Activated CD4-positive, alpha-beta memory T cell treated with anti-CD3 and anti-CD28 coated beads, Interleukin-2, amount 10 ng/mL, durations not matched to agents 7 days and 5 days (primary cell): ENCODE measurements around the gene MAG. TPM values are rescaled to one million over a fixed set of nuclear protein-coding genes. Genes with fewer than 3 reads are reported as not detected.

ENCODE experiments used
- CTCF ChIA-PET: fragments of 350-600 bp; sonication (Branson Sonifier 250); formaldehyde crosslinking; loops from one replicate; lab custom pipeline; 2021; ENCODE audit warnings: antibody characterized with exemption, inconsistent platforms; lab: Charles Lee
- POLR2A ChIA-PET: fragments of 350-600 bp; sonication (Branson Sonifier 250); formaldehyde crosslinking; loops from one replicate; lab custom pipeline; 2021; ENCODE audit warnings: antibody characterized with exemption; lab: Charles Lee
- DNase-seq: peaks from one replicate; pipeline ENCODE4 v3.0.0-alpha.2; 2020
- H3K27ac Mint-ChIP-seq: one replicate; pipeline ENCODE4 v1.8.0; 2021; ENCODE audit warnings: mild to moderate bottlenecking, mixed read lengths
- H3K27me3 Mint-ChIP-seq: one replicate; pipeline ENCODE4 v1.8.0; 2021; ENCODE audit warnings: mixed read lengths
- H3K36me3 Mint-ChIP-seq: one replicate; pipeline ENCODE4 v1.8.0; 2021; ENCODE audit warnings: low read depth, mixed read lengths
- H3K4me1 Mint-ChIP-seq: one replicate; pipeline ENCODE4 v1.8.0; 2021; ENCODE audit warnings: mixed read lengths
- H3K4me3 Mint-ChIP-seq: one replicate; pipeline ENCODE4 v1.8.0; 2021; ENCODE audit warnings: mild to moderate bottlenecking, mixed read lengths
- H3K9me3 Mint-ChIP-seq: one replicate; pipeline ENCODE4 v1.8.0; 2021; ENCODE audit warnings: mixed read lengths
- total RNA-seq, 2 experiments: library from RNA; stranded (reverse); gene quantifications; one replicate each; pipeline ENCODE4 v1.2.3, GENCODE V29; 2021

Gene MAG
- total RNA-seq, 2 experiments from 2014 or later, result not detected

- CTCF ChIA-PET, result interaction anchor here (1.0 to 1.4 kb wide), 2 partner anchors 114 to 126 kb away, joined by 3 to 10 read pairs; partner anchors contain the start of gene FXYD7
Observed at GRCh38 chr19:35267818-35268535, 24.0 kb upstream of the MAG start.

GRCh38 chr19:35268536-35269437, 23.2 kb upstream of the MAG start, which contains the start of gene USF2:
USF2 (plus strand) TSS chr19:35268962; CDS start chr19:35269102, 140 bp downstream.
- CTCF ChIA-PET, result interaction anchor here (0.6 to 2.2 kb wide), 5 partner anchors 126 to 279 kb away, joined by 3 to 10 read pairs (median 3); partner anchors contain the start of gene FXYD7
- peaks cover 53% of the 10 kb centered on the region for H3K36me3 Mint-ChIP-seq
- no peaks in the 10 kb centered on the region for H3K27me3 Mint-ChIP-seq
- peaks cover 34% of the 10 kb centered on the region for H3K4me1 Mint-ChIP-seq
- DNase-seq, result peak; percentile 71
- H3K9me3 Mint-ChIP-seq, result no peaks in the 10 kb centered on the region
- peak within 1 kb of the TSS; percentile 88 for H3K27ac Mint-ChIP-seq
- peak within 1 kb of the TSS; percentile 91 for H3K4me3 Mint-ChIP-seq
- POLR2A ChIA-PET, result interaction anchor here (0.6 to 5.0 kb wide), 12 partner anchors 10 to 127 kb away, joined by 3 to 28 read pairs (median 5); partner anchors contain the start of genes FXYD5 and FXYD7

More at GRCh38 chr19:35267818-35268535, 24.0 kb upstream of the MAG start:
- POLR2A ChIA-PET, result interaction anchor here (0.6 to 5.0 kb wide), 11 partner anchors 11 to 132 kb away, joined by 3 to 28 read pairs (median 4); partner anchors contain the start of genes FXYD5 and FXYD7
- peak overlapping the region; percentile 88 for H3K27ac Mint-ChIP-seq
- peak overlapping the region; percentile 91 for H3K4me3 Mint-ChIP-seq
- H3K9me3 Mint-ChIP-seq, result no peaks in the 10 kb centered on the region
- H3K36me3 Mint-ChIP-seq, result peaks cover 45% of the 10 kb centered on the region
- peaks cover 31% of the 10 kb centered on the region for H3K4me1 Mint-ChIP-seq
- DNase-seq, result peak; percentile 79
- no peaks in the 10 kb centered on the region for H3K27me3 Mint-ChIP-seq

GRCh38 chr19:35269438-35270117, 22.4 kb upstream of the MAG start:
- peak; percentile 78 for DNase-seq
- ChIA-PET POLR2A (interaction anchor here (0.5 to 3.9 kb wide), 9 partner anchors 9 to 148 kb away, joined by 3 to 16 read pairs (median 4); partner anchors contain the start of genes FXYD5 and FXYD7), CTCF (interaction anchor here (0.6 to 2.2 kb wide), 5 partner anchors 116 to 279 kb away, joined by 3 to 6 read pairs (median 3); no protein-coding TSS in a partner anchor)
- H3K4me1 Mint-ChIP-seq, result peaks cover 32% of the 10 kb centered on the region
- H3K9me3 Mint-ChIP-seq, result no peaks in the 10 kb centered on the region
- peak overlapping the region; percentile 64 for H3K27ac Mint-ChIP-seq
- H3K27me3 Mint-ChIP-seq, result no peaks in the 10 kb centered on the region
- H3K36me3 Mint-ChIP-seq, result peaks cover 61% of the 10 kb centered on the region
- peak overlapping the region; percentile 66 for H3K4me3 Mint-ChIP-seq

- peaks cover 67% of the 10 kb centered on the region for H3K36me3 Mint-ChIP-seq
- ChIA-PET CTCF (interaction anchor here (0.8 to 2.2 kb wide), 4 partner anchors 76 to 199 kb away, joined by 3 to 6 read pairs (median 4); no protein-coding TSS in a partner anchor), POLR2A (interaction anchor here (0.8 to 1.4 kb wide), 2 partner anchors 8 to 127 kb away, joined by 4 to 6 read pairs; partner anchors contain the start of gene FXYD7)
- no peak for DNase-seq
- peak overlapping the region; percentile 40 for H3K27ac Mint-ChIP-seq
- H3K27me3 Mint-ChIP-seq, result no peaks in the 10 kb centered on the region
- H3K4me3 Mint-ChIP-seq, result peak overlapping the region; percentile 51
- H3K9me3 Mint-ChIP-seq, result no peaks in the 10 kb centered on the region
- peaks cover 29% of the 10 kb centered on the region for H3K4me1 Mint-ChIP-seq
Observed at GRCh38 chr19:35270381-35270811, 21.6 kb upstream of the MAG start.

GRCh38 chr19:35271546-35271945, 20.4 kb upstream of the MAG start:
- DNase-seq, result no peak
- Mint-ChIP-seq H3K36me3 (peaks cover 64% of the 10 kb centered on the region), H3K27me3 (no peaks in the 10 kb centered on the region), H3K27ac (no peak overlapping the region), H3K4me3 (no peak overlapping the region), H3K9me3 (no peaks in the 10 kb centered on the region), H3K4me1 (peaks cover 18% of the 10 kb centered on the region)
- ChIA-PET CTCF (interaction anchor here (1.2 kb wide), 1 partner anchor 130 kb away, joined by 4 read pairs; no protein-coding TSS in a partner anchor), POLR2A (no interaction called here)

GRCh38 chr19:35272122-35272719, 19.7 kb upstream of the MAG start:
- H3K4me1 Mint-ChIP-seq, result peaks cover 18% of the 10 kb centered on the region
- POLR2A ChIA-PET, result no interaction called here
- H3K36me3 Mint-ChIP-seq, result peaks cover 67% of the 10 kb centered on the region
- no peak for DNase-seq
- CTCF ChIA-PET, result interaction anchor here (1.2 kb wide), 1 partner anchor 130 kb away, joined by 4 read pairs; no protein-coding TSS in a partner anchor
- no peaks in the 10 kb centered on the region for H3K9me3 Mint-ChIP-seq
- H3K27ac Mint-ChIP-seq, result no peak overlapping the region
- no peaks in the 10 kb centered on the region for H3K27me3 Mint-ChIP-seq
- H3K4me3 Mint-ChIP-seq, result no peak overlapping the region

GRCh38 chr19:35272954-35273649, 18.9 kb upstream of the MAG start:
- Mint-ChIP-seq H3K4me3 (no peak overlapping the region), H3K27me3 (no peaks in the 10 kb centered on the region)
- POLR2A ChIA-PET, result no interaction called here

GRCh38 chr19:35273686-35274259, 18.2 kb upstream of the MAG start:
- peaks cover 64% of the 10 kb centered on the region for H3K36me3 Mint-ChIP-seq
- peaks cover 16% of the 10 kb centered on the region for H3K4me1 Mint-ChIP-seq
- no peaks in the 10 kb centered on the region for H3K27me3 Mint-ChIP-seq
- no peak overlapping the region for H3K27ac Mint-ChIP-seq
- no peaks in the 10 kb centered on the region for H3K9me3 Mint-ChIP-seq
- DNase-seq, result no peak
- no peak overlapping the region for H3K4me3 Mint-ChIP-seq
- ChIA-PET POLR2A (interaction anchor here (1.1 kb wide), 1 partner anchor 133 kb away, joined by 3 read pairs; no protein-coding TSS in a partner anchor), CTCF (no interaction called here)

More at GRCh38 chr19:35272954-35273649, 18.9 kb upstream of the MAG start:
- Mint-ChIP-seq H3K36me3 (peaks cover 64% of the 10 kb centered on the region), H3K9me3 (no peaks in the 10 kb centered on the region), H3K27ac (no peak overlapping the region), H3K4me1 (peaks cover 16% of the 10 kb centered on the region)
- CTCF ChIA-PET, result no interaction called here
- DNase-seq, result no peak

GRCh38 chr19:35274323-35274722, 17.6 kb upstream of the MAG start:
- no peak overlapping the region for H3K27ac Mint-ChIP-seq
- H3K36me3 Mint-ChIP-seq, result peaks cover 66% of the 10 kb centered on the region
- no peaks in the 10 kb centered on the region for H3K9me3 Mint-ChIP-seq
- POLR2A ChIA-PET, result interaction anchor here (1.1 to 1.6 kb wide), 2 partner anchors 120 to 133 kb away, joined by 3 read pairs; partner anchors contain the start of gene FXYD5
- CTCF ChIA-PET, result no interaction called here
- no peak overlapping the region for H3K4me3 Mint-ChIP-seq
- no peaks in the 10 kb centered on the region for H3K27me3 Mint-ChIP-seq
- DNase-seq, result no peak
- H3K4me1 Mint-ChIP-seq, result peaks cover 16% of the 10 kb centered on the region

- Mint-ChIP-seq H3K36me3 (peaks cover 49% of the 10 kb centered on the region), H3K27ac (peak overlapping the region; percentile 19), H3K4me3 (no peak overlapping the region), H3K4me1 (peaks cover 4% of the 10 kb centered on the region), H3K9me3 (no peaks in the 10 kb centered on the region), H3K27me3 (peaks cover under 1% of the 10 kb centered on the region)
- CTCF ChIA-PET, result no interaction called here
- POLR2A ChIA-PET, result interaction anchor here (1.2 kb wide), 1 partner anchor 136 kb away, joined by 3 read pairs; no protein-coding TSS in a partner anchor
- DNase-seq, result no peak
Observed at GRCh38 chr19:35276706-35277281, 15.2 kb upstream of the MAG start.
